ENCODE results near the gene IFNAR1.

- no peak for TF ChIP-seq EP300 (IDR thresholded peaks at IDR 0.05)
- TF ChIP-seq POLR2AphosphoS5 (IDR thresholded peaks at IDR 0.05): no peak
- no peak for TF ChIP-seq POLR2A (IDR thresholded peaks at IDR 0.05)
- TF ChIP-seq CTCF (IDR thresholded peaks at IDR 0.05): no peak
Measured at GRCh38 chr21:33300701-33301631, 23.8 kb upstream of the IFNAR1 start.
